Bronchial epithelial cell (primary cell): ENCODE results near the gene RSAD1. TPM values are rescaled to one million over a fixed set of nuclear protein-coding genes. Genes with fewer than 3 reads are reported as not detected.

Source experiments
- DNase-seq: peaks from one replicate; pipeline ENCODE4 v3.0.0-alpha.2; 2010; ENCODE audit warnings: low read depth
- FAIRE-seq: peaks from 2 replicates; lab custom pipeline; 2011; peaks lifted over from hg19 to GRCh38; lab: Jason Lieb, UNC
- H3K27me3 ChIP-seq: 2 replicates; pipeline ENCODE4 v1.5.1; 2011; ENCODE audit warnings: low read length; ENCODE audit not compliant: control insufficient read depth, insufficient read depth
- H3K36me3 ChIP-seq: 2 replicates; pipeline ENCODE4 v1.5.1; 2011; ENCODE audit warnings: low read length; ENCODE audit not compliant: control insufficient read depth, insufficient read depth
- H3K4me3 ChIP-seq: 2 replicates; pipeline ENCODE4 v1.5.1; 2011; ENCODE audit warnings: mild to moderate bottlenecking, low read depth, low read length, control low read depth
- CTCF ChIP-seq: IDR thresholded peaks from 2 replicates; pipeline ENCODE4 v1.5.1; 2011; ENCODE audit warnings: mild to moderate bottlenecking, moderate library complexity, low read length, control low read depth, inconsistent platforms; ENCODE audit not compliant: insufficient read depth, severe bottlenecking
- total RNA-seq: library from RNA; depleted of rRNA; stranded (reverse); fragments of >200 nt; gene quantifications from 2 replicates; pipeline ENCODE4 v1.2.1, GENCODE V29; 2014

RSAD1 gene
- total RNA-seq, 1 donor from 2014 or later: 14.2 TPM

DNA sequence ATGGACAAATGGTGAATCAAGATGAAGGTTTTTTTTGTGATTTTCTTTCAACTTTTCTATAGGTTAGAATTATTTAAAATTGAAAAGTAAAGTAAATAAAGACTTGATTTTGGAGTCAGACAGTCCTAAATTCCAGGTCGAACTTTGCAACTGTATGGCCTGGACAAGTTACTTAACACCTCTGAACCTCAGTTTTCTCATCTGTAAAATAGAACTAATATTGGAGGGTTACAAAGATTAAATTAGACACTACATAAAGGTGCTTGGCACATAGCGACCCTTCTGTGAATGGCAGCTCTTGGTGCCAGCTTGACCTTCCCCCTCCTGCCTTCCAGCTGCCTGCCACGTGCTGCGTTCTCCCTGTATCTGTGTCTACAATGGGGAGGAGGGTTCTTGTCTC lies 3.0 kb downstream of the RSAD1 start:
- FAIRE-seq (no peak), DNase-seq (no peak)
- peaks cover 13% of the 10 kb centered on the region for H3K36me3 ChIP-seq
- H3K4me3 ChIP-seq: no peak overlapping the region
- no peaks in the 10 kb centered on the region for H3K27me3 ChIP-seq
- no peak for TF ChIP-seq CTCF

GRCh38 chr17:50482110-50482509 lies 3.5 kb downstream of the RSAD1 start:
- no peak for TF ChIP-seq CTCF
- no peak overlapping the region for H3K4me3 ChIP-seq
- FAIRE-seq (no peak), DNase-seq (no peak)
- H3K27me3 ChIP-seq: no peaks in the 10 kb centered on the region
- peaks cover 13% of the 10 kb centered on the region for H3K36me3 ChIP-seq

GRCh38 chr17:50482516-50482915 lies 3.9 kb downstream of the RSAD1 start:
- H3K4me3 ChIP-seq: no peak overlapping the region
- H3K27me3 ChIP-seq: no peaks in the 10 kb centered on the region
- DNase-seq: peak; percentile 84
- TF ChIP-seq CTCF: peak; percentile 90
- no peak for FAIRE-seq
- peaks cover 13% of the 10 kb centered on the region for H3K36me3 ChIP-seq

DNA sequence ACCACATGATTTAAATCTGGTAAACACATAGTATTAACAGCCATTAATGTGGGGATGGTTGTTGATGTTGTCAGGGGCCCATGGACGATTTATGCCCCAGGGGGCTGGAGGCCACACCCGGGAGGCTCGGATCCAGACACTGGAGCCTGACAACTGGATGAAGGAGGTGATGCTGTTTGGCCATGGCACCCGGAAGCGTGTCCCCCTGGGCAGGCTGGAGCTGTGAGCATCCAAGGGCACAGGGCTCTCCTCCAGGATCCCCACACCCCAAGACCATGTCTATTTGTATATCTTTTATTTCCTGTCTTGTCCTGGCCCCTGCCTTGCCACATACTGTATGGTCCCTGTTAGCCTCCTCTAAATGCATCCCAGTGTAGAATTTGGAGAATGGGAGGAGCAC lies 4.6 kb downstream of the RSAD1 start:
- no peak for DNase-seq
- Histone ChIP-seq H3K27me3 (no peaks in the 10 kb centered on the region), H3K4me3 (no peak overlapping the region), H3K36me3 (peaks cover 13% of the 10 kb centered on the region)
- no peak for FAIRE-seq
- no peak for TF ChIP-seq CTCF

DNA sequence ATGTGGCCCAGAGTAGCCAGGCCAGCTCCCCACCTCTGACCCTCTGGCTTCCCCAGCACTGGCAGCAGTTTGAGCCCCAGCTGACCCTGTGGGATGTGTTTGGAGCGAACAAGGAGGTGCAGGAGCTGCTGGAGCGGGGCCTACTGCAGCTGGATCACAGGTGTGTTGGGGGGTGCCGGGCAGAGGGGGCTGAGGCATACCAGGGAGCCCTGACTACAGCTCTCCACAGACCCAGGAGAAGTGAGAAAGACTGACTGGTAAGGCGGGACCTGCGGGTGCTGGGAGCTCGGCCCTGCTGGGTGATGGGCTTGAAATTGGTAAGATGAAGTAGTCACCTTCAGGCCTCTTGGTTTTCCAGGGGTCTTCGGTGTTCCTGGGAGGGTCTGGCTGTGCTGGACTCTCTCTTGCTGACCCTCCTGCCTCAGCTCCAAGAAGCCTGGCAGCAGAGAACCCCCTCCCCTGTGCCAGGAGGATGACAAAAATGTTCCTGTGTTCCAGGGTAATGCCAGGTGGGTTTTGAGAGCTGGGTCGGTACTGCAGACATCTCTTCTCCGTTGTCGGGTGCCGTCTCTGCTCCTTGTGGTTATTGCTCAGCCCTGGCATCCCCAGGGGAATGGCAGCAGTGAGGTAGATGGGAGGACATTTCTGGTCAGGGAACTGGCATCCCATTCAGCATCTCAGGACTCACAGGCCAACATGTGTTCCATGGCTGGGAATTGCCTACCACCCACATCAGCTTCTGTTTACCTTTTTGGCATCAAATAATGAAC lies 5.9 kb downstream of the RSAD1 start:
- no peak for DNase-seq
- Histone ChIP-seq H3K27me3 (no peaks in the 10 kb centered on the region), H3K4me3 (no peak overlapping the region), H3K36me3 (peaks cover 13% of the 10 kb centered on the region)
- no peak for TF ChIP-seq CTCF
- no peak for FAIRE-seq
